Measurements from ENCODE around the gene HYI.

DNA sequence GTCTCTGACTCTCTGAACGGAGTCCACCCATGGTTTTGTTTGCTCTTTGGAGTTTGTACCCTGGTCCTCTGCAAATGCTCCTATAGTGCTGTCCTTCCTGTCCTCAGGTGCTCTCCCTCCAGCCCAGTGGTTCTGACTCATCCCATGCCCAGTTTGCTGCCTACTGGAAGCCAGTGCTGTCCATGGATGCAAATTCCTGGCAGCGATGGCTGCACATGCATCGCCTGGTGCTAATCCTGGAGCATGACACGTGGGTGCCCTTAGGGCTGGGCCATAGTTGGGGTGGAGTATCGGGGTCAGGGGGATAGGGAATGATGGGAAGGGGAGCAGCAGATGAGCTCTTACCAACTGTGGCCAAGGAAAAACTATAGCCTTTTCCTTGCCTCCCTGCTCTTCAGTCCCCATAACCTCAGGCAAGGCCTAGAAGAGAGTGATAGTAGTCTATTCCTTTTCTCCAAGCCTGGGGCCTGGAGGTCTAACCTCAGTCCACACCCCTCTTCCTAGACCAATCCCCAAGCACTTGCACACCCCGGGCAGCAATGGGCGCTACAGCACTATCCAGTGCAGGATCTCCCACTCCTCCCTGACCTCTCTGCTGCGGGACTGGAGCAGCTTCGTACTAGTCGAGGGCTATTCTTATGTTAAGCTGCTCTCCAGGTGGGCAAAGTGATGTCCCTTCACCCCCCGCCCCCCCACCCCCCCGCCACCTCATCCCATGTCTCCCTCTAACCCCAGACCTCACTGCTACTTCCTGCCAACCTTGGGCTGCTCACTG is 31.6 kb downstream of the HYI start:
- TF ChIP-seq, protein P1, sequence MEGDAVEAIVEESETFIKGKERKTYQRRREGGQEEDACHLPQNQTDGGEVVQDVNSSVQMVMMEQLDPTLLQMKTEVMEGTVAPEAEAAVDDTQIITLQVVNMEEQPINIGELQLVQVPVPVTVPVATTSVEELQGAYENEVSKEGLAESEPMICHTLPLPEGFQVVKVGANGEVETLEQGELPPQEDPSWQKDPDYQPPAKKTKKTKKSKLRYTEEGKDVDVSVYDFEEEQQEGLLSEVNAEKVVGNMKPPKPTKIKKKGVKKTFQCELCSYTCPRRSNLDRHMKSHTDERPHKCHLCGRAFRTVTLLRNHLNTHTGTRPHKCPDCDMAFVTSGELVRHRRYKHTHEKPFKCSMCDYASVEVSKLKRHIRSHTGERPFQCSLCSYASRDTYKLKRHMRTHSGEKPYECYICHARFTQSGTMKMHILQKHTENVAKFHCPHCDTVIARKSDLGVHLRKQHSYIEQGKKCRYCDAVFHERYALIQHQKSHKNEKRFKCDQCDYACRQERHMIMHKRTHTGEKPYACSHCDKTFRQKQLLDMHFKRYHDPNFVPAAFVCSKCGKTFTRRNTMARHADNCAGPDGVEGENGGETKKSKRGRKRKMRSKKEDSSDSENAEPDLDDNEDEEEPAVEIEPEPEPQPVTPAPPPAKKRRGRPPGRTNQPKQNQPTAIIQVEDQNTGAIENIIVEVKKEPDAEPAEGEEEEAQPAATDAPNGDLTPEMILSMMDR (IDR thresholded peaks at IDR 0.05) = no peak
- no peak for TF ChIP-seq POLR2AphosphoS5 (IDR thresholded peaks at IDR 0.05; ENCODE audit: insufficient read depth in 1 of 2, low read depth in 1 of 2)
- no peak for TF ChIP-seq POLR2A (IDR thresholded peaks at IDR 0.05)

Data from vagina (tissue), 2 donors.